GM12878 (cell line): ENCODE measurements around the gene MVB12B. TPM values are rescaled to one million over a fixed set of nuclear protein-coding genes. Genes with fewer than 3 reads are reported as not detected.

Experiments
- ATAC-seq: fragments of 200-7000 bp; cut with Tn5 transposase; 3 replicates; pipeline ENCODE4 v1.9.1; 2020; ENCODE audit warnings: mild to moderate bottlenecking, moderate library complexity
- BruUV-seq: library from RNA; stranded (reverse); fragments of 400-500 nt; replicated peaks from 2 replicates; lab custom pipeline; 2021; lab: Mats Ljungman, UMichigan
- CTCF ChIA-PET: fragments of 300-600 bp; sonication (Branson Sonifier 250); formaldehyde crosslinking; extraction: SDS; loops from one replicate; lab custom pipeline; 2021; ENCODE audit warnings: inconsistent platforms; lab: Yijun Ruan, JAX
- POLR2A ChIA-PET: fragments of 350-600 bp; formaldehyde crosslinking; extraction: SDS; loops from one replicate; lab custom pipeline; 2021; ENCODE audit warnings: inconsistent platforms; lab: Charles Lee
- RAD21 ChIA-PET: fragments of 300-600 bp; sonication (Branson Sonifier 250); formaldehyde crosslinking; loops from one replicate; lab custom pipeline; 2023; ENCODE audit warnings: antibody characterized with exemption; ENCODE audit not compliant: unreplicated experiment; lab: Charles Lee
- SMC1A ChIA-PET: fragments of 300-600 bp; sonication (Branson Sonifier 250); formaldehyde crosslinking; loops from one replicate; lab custom pipeline; 2023; ENCODE audit not compliant: unreplicated experiment, uncharacterized antibody; lab: Charles Lee
- DNase-seq: peaks from one replicate; pipeline ENCODE4 v3.0.0-alpha.2; 2011; ENCODE audit warnings: low read depth, low spot score
- FAIRE-seq: peaks from 3 replicates; lab custom pipeline; 2011; peaks lifted over from hg19 to GRCh38; lab: Jason Lieb, UNC
- H2AFZ ChIP-seq: 2 replicates; pipeline ENCODE4 v1.6.0; 2011; ENCODE audit warnings: low read depth, low read length, control low read depth; ENCODE audit not compliant: control insufficient read depth
- H3K27ac ChIP-seq: 2 replicates; pipeline ENCODE4 v1.5.1; 2011; ENCODE audit warnings: control low read depth; ENCODE audit not compliant: control insufficient read depth, insufficient read depth
- H3K27me3 ChIP-seq, 2 experiments: replicated peaks in 1 of 2; 2 replicates each; pipeline versions ENCODE4 v1.6.0 to v1.6.1; 2011; ENCODE audit warnings: low read length in 1 of 2; ENCODE audit not compliant: control insufficient read depth in 2 of 2, insufficient read depth in 2 of 2
- H3K36me3 ChIP-seq, 2 experiments: 2 replicates each; pipeline ENCODE4 v1.5.1; 2011; ENCODE audit warnings: low read length in 1 of 2; ENCODE audit not compliant: control insufficient read depth in 2 of 2, insufficient read depth in 2 of 2
- H3K4me1 ChIP-seq: 2 replicates; pipeline ENCODE4 v1.6.1; 2011; ENCODE audit warnings: mild to moderate bottlenecking, low read length, moderate library complexity, mixed read lengths; ENCODE audit not compliant: control insufficient read depth, insufficient read depth
- H3K4me2 ChIP-seq: 2 replicates; pipeline ENCODE4 v1.6.0; 2011; ENCODE audit warnings: control low read depth; ENCODE audit not compliant: control insufficient read depth, insufficient read depth
- H3K4me3 ChIP-seq: fragments of 200-600 bp; sonication (generic); 2 replicates; pipeline ENCODE4 v1.5.1; 2016
- H3K79me2 ChIP-seq: 2 replicates; pipeline ENCODE4 v1.6.0; 2011; ENCODE audit warnings: low read length; ENCODE audit not compliant: control insufficient read depth, insufficient read depth
- H3K9ac ChIP-seq: 2 replicates; pipeline ENCODE4 v1.8.0; 2011; ENCODE audit warnings: low read length, control low read depth, mixed read lengths; ENCODE audit not compliant: control insufficient read depth, insufficient read depth
- H3K9me3 ChIP-seq: replicated peaks from 3 replicates; pipeline ENCODE4 v1.5.1; 2011; ENCODE audit warnings: mild to moderate bottlenecking, low read length; ENCODE audit not compliant: control insufficient read depth, insufficient read depth
- H4K20me1 ChIP-seq: 2 replicates; pipeline ENCODE4 v1.6.0; 2011; ENCODE audit not compliant: control insufficient read depth, insufficient read depth
- ETV6 ChIP-seq, 2 experiments: fragments of 450-650 bp in 1 of 2; IDR thresholded peaks in 1 of 2; conservative IDR thresholded peaks in 1 of 2; 2 replicates each; pipeline ENCODE4 v1.6.1; 2014; ENCODE audit warnings: antibody characterized with exemption in 1 of 2, borderline replicate concordance in 1 of 2, low read depth in 1 of 2, mild to moderate bottlenecking in 1 of 2, moderate library complexity in 1 of 2
- HDGF ChIP-seq: fragments of 450-650 bp; IDR thresholded peaks from 2 replicates; pipeline ENCODE4 v1.6.1; 2016; ENCODE audit warnings: antibody characterized with exemption
- KAT2A ChIP-seq: conservative IDR thresholded peaks from 2 replicates; pipeline ENCODE4 v1.6.1; 2011; ENCODE audit warnings: low read depth, low read length; ENCODE audit not compliant: control insufficient read depth
- MXI1 ChIP-seq: fragments of 150-350 bp; IDR thresholded peaks from 2 replicates; pipeline ENCODE4 v1.6.1; 2011; ENCODE audit warnings: low read depth, mild to moderate bottlenecking, inconsistent platforms, low read length, improper control_type of control experiment
- PML ChIP-seq: IDR thresholded peaks from 2 replicates; pipeline ENCODE4 v1.6.1; 2012; ENCODE audit warnings: low read length, inconsistent platforms
- RB1 ChIP-seq: fragments of 450-650 bp; formaldehyde crosslinking; IDR thresholded peaks from 2 replicates; pipeline ENCODE4 v1.6.1; 2017; ENCODE audit warnings: mild to moderate bottlenecking, borderline replicate concordance
- SRF ChIP-seq, 2 experiments: IDR thresholded peaks; 2 replicates each; pipeline ENCODE4 v1.6.1; 2011; ENCODE audit warnings: low read depth in 2 of 2, low read length in 2 of 2, mild to moderate bottlenecking in 1 of 2, moderate library complexity in 1 of 2
- SUZ12 ChIP-seq: fragments of 200-600 bp; sonication (generic); IDR thresholded peaks from one replicate; pipeline ENCODE4 v1.6.1; 2018; ENCODE audit warnings: antibody characterized with exemption, mild to moderate bottlenecking; ENCODE audit not compliant: unreplicated experiment
- WGBS: methylation state at CpG from one replicate; pipeline ENCODE4 v1.1.6; 2016; ENCODE audit warnings: low lambda C conversion rate; ENCODE audit not compliant: insufficient replicate concordance, insufficient coverage; ENCODE audit errors: missing lambda C conversion rate; 5-methylcytosine and 5-hydroxymethylcytosine counted together
- in situ Hi-C: fragments of 300-500 bp; cut with MboI; formaldehyde crosslinking; loops from 9 replicates; pipeline ENCODE4 v1.14.3; 2018; ENCODE audit warnings: mixed read lengths
- intact Hi-C: fragments of 100-400 bp; cut with micrococcal nuclease; formaldehyde crosslinking; loops from one replicate; pipeline ENCODE4 v1.14.2; 2022; ENCODE audit not compliant: unreplicated experiment
- polyA plus RNA-seq, 11 experiments: library from polyadenylated mRNA; depleted of rRNA in 4 of 11; unstranded in 6 of 11; stranded (reverse) in 5 of 11; fragments of >200 nt; fragmentation: Nextera tagmentation in 4 of 11; fragmentation: Illumina TruSeq in 1 of 11; extraction: Ambion mirVana in 4 of 11; extraction: Trizol in 1 of 11; gene quantifications; 1 replicate in 1 of 11; 2 replicates in 10 of 11; pipeline versions ENCODE4 v1.2.1 to v1.2.3, GENCODE V29; 2011 to 2016; ENCODE audit warnings: inconsistent platforms in 2 of 11, missing spikeins in 2 of 11, low read depth in 1 of 11
- total RNA-seq, 4 experiments: library from RNA; depleted of rRNA in 3 of 4; stranded (reverse); fragments of >200 nt in 3 of 4; fragmentation: Illumina TruSeq in 1 of 4; extraction: Trizol in 1 of 4; gene quantifications; 2 replicates each; pipeline versions ENCODE4 v1.2.1 to v1.2.3, GENCODE V29; 2013 to 2021
- TF ChIP-seq, protein P1 (sequence below): IDR thresholded peaks from 2 replicates; pipeline ENCODE4 v1.6.1; 2011; ENCODE audit warnings: borderline replicate concordance, low read depth, mild to moderate bottlenecking, moderate library complexity, mixed read lengths, low read length; ENCODE audit not compliant: insufficient read depth; ENCODE audit errors: extremely low read length
- TF ChIP-seq, protein P2 (sequence below), 3 experiments: IDR thresholded peaks in 2 of 3; conservative IDR thresholded peaks in 1 of 3; 2 replicates each; pipeline ENCODE4 v1.5.1; 2011; ENCODE audit warnings: low read depth in 3 of 3, low read length in 3 of 3, mild to moderate bottlenecking in 3 of 3, control low read depth in 2 of 3, moderate library complexity in 2 of 3, inconsistent platforms in 1 of 3, mixed read lengths in 1 of 3; ENCODE audit not compliant: control insufficient read depth in 2 of 3, insufficient read depth in 1 of 3; ENCODE audit errors: extremely low read depth in 1 of 3

Gene MVB12B
- total and polyA plus RNA-seq, 10 of the 15 experiments (the other 5 are each of a cell fraction or from before 2014, with no cell fraction given): 0.08 TPM; not detected in 9

DNA sequence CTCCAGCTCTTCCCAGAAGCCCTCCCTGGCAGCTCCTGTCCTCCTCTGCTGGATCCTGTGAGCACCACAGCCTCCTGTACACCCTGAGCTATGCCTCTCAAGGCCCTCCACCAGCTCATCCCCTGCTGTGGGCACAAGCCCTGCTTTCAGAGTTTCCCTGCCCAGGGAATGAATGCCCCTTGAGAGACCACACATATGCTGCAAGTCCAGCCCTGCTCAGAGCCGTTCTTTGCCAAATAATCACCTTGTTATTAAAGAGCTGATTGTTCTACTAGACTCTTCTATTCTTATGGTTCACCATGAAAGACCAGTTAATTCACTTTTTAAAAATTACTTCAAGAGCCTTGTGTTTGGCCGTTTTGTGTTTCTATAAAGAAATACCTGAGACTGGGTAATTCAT lies 121.5 kb downstream of the MVB12B start:
- in situ Hi-C loops: no loop called here
- FAIRE-seq: no peak
- no peak overlapping the region for H3K4me3 ChIP-seq
- no peaks in the 10 kb centered on the region; a peak in 1 of 4 replicates for H3K27me3 ChIP-seq
- SMC1A ChIA-PET: no interaction called here
- WGBS: 0% methylated on average over 2 of the region's 2 CpGs
- H2AFZ ChIP-seq: no peak overlapping the region
- no peak for TF ChIP-seq MXI1
- TF ChIP-seq RB1: no peak
- TF ChIP-seq SRF (IDR thresholded peaks at IDR 0.05; ENCODE audit: low read depth in 2 of 2, low read length in 2 of 2): no peak
- no peak for TF ChIP-seq SUZ12
- TF ChIP-seq, protein P1, sequence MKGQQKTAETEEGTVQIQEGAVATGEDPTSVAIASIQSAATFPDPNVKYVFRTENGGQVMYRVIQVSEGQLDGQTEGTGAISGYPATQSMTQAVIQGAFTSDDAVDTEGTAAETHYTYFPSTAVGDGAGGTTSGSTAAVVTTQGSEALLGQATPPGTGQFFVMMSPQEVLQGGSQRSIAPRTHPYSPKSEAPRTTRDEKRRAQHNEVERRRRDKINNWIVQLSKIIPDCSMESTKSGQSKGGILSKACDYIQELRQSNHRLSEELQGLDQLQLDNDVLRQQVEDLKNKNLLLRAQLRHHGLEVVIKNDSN: no peak
- no peak for TF ChIP-seq HDGF
- TF ChIP-seq, protein P2, sequence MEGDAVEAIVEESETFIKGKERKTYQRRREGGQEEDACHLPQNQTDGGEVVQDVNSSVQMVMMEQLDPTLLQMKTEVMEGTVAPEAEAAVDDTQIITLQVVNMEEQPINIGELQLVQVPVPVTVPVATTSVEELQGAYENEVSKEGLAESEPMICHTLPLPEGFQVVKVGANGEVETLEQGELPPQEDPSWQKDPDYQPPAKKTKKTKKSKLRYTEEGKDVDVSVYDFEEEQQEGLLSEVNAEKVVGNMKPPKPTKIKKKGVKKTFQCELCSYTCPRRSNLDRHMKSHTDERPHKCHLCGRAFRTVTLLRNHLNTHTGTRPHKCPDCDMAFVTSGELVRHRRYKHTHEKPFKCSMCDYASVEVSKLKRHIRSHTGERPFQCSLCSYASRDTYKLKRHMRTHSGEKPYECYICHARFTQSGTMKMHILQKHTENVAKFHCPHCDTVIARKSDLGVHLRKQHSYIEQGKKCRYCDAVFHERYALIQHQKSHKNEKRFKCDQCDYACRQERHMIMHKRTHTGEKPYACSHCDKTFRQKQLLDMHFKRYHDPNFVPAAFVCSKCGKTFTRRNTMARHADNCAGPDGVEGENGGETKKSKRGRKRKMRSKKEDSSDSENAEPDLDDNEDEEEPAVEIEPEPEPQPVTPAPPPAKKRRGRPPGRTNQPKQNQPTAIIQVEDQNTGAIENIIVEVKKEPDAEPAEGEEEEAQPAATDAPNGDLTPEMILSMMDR (IDR thresholded peaks at IDR 0.05 in 2 of 3, conservative IDR thresholded peaks at IDR 0.05 in 1 of 3; ENCODE audit: control insufficient read depth in 2 of 3, extremely low read depth in 1 of 3, insufficient read depth in 1 of 3, low read depth in 3 of 3, low read length in 3 of 3): no peak
- no peak for TF ChIP-seq ETV6 (conservative IDR thresholded peaks at IDR 0.05 in 1 of 2, IDR thresholded peaks at IDR 0.05 in 1 of 2; ENCODE audit: borderline replicate concordance in 1 of 2, low read depth in 1 of 2)
- no peak for TF ChIP-seq PML
- no peak for TF ChIP-seq KAT2A
- TF ChIP-seq, all 136 proteins: peak for 0
- Histone ChIP-seq H3K27ac (no peak overlapping the region), H3K79me2 (no peaks in the 10 kb centered on the region), H4K20me1 (no peaks in the 10 kb centered on the region), H3K9ac (no peak overlapping the region), H3K4me2 (no peak overlapping the region), H3K36me3 (no peaks in the 10 kb centered on the region), H3K9me3 (no peaks in the 10 kb centered on the region), H3K4me1 (no peaks in the 10 kb centered on the region)
- no TSS peak for BruUV-seq
- CTCF ChIA-PET: interaction anchor here (1.4 to 1.5 kb wide), 2 partner anchors 11 to 44 kb away, joined by 3 to 5 read pairs; no protein-coding TSS in a partner anchor
- intact Hi-C loops: no loop called here
- RAD21 ChIA-PET: no interaction called here
- POLR2A ChIA-PET: no interaction called here
- no peak for DNase-seq
- ATAC-seq: no peak
